ENCODE results near the gene MEIOC.

Gene MEIOC

GRCh38 chr17:44648963-44649362 lies 7.3 kb upstream of the MEIOC start:
- no peak overlapping the region for H3K27ac ChIP-seq
- TF ChIP-seq CTCF (IDR thresholded peaks at IDR 0.05): no peak
- no peak for TF ChIP-seq ZFX (IDR thresholded peaks at IDR 0.05; ENCODE audit: borderline replicate concordance)

- H3K27ac ChIP-seq: no peak overlapping the region
- TF ChIP-seq CTCF (IDR thresholded peaks at IDR 0.05): no peak
- TF ChIP-seq ZFX (IDR thresholded peaks at IDR 0.05; ENCODE audit: borderline replicate concordance): no peak
Measured at GRCh38 chr17:44651228-44651627, 5.0 kb upstream of the MEIOC start.

- TF ChIP-seq CTCF (IDR thresholded peaks at IDR 0.05): no peak
- no peak for TF ChIP-seq ZFX (IDR thresholded peaks at IDR 0.05; ENCODE audit: borderline replicate concordance)
- H3K27ac ChIP-seq: no peak overlapping the region
Measured at GRCh38 chr17:44652727-44653126, 3.5 kb upstream of the MEIOC start.

- no peak overlapping the region for H3K27ac ChIP-seq
- TF ChIP-seq CTCF (IDR thresholded peaks at IDR 0.05) (no peak), ZFX (IDR thresholded peaks at IDR 0.05; ENCODE audit: borderline replicate concordance) (no peak)
Measured at GRCh38 chr17:44653384-44653783, 2.9 kb upstream of the MEIOC start.

- no peak overlapping the region for H3K27ac ChIP-seq
- TF ChIP-seq ZFX (IDR thresholded peaks at IDR 0.05; ENCODE audit: borderline replicate concordance) (no peak), CTCF (IDR thresholded peaks at IDR 0.05) (no peak)
Measured at GRCh38 chr17:44653954-44654353, 2.3 kb upstream of the MEIOC start.

GRCh38 chr17:44661835-44662234 lies 5.6 kb downstream of the MEIOC start:
- TF ChIP-seq ZFX (IDR thresholded peaks at IDR 0.05; ENCODE audit: borderline replicate concordance): no peak
- no peak for TF ChIP-seq CTCF (IDR thresholded peaks at IDR 0.05)
- no peak overlapping the region for H3K27ac ChIP-seq

GRCh38 chr17:44663095-44663494 lies 6.8 kb downstream of the MEIOC start:
- H3K27ac ChIP-seq: no peak overlapping the region
- TF ChIP-seq ZFX (IDR thresholded peaks at IDR 0.05; ENCODE audit: borderline replicate concordance) (no peak), CTCF (IDR thresholded peaks at IDR 0.05) (no peak)
